Stomach (tissue), 9 donors: Measurements from ENCODE around the gene KCNIP4. TPM values are rescaled to one million over a fixed set of nuclear protein-coding genes. Genes with fewer than 3 reads are reported as not detected.

Source experiments
- DNase-seq, 2 donors: peaks; one replicate each; pipeline versions ENCODE4 v3.0.0 to v3.0.0-alpha.2; 2013 to 2019
- H3K27ac ChIP-seq, 5 donors: fragments of 200-600 bp in 4 of 5; sonication (generic) in 4 of 5; one replicate each; pipeline ENCODE4 v1.5.1; 2013 to 2019; ENCODE audit warnings: mild to moderate bottlenecking in 1 of 5, moderate library complexity in 1 of 5
- H3K27me3 ChIP-seq, 3 donors: fragments of 200-600 bp; sonication (generic); one replicate each; pipeline ENCODE4 v1.5.1; 2017 to 2019; ENCODE audit warnings: mixed run types in 1 of 3
- H3K36me3 ChIP-seq, 4 donors: fragments of 200-600 bp; sonication (generic); 1 replicate in 3 of 4; 2 replicates in 1 of 4; pipeline ENCODE4 v1.5.1; 2016 to 2019
- H3K4me1 ChIP-seq, 4 donors: fragments of 200-600 bp; sonication (generic); one replicate each; pipeline ENCODE4 v1.5.1; 2016 to 2019
- H3K4me3 ChIP-seq, 4 donors: fragments of 200-600 bp; sonication (generic) in 3 of 4; one replicate each; pipeline ENCODE4 v1.5.1; 2016 to 2019; ENCODE audit warnings: mild to moderate bottlenecking in 1 of 4
- H3K9me3 ChIP-seq, 4 donors: fragments of 200-600 bp; sonication (generic); one replicate each; pipeline ENCODE4 v1.5.1; 2016 to 2019
- EP300 ChIP-seq: sonication (generic); formaldehyde crosslinking; IDR thresholded peaks from one replicate; pipeline ENCODE4 v1.6.1; 2017; ENCODE audit warnings: antibody characterized with exemption
- POLR2A ChIP-seq, 4 donors: fragments of 450-650 bp; IDR thresholded peaks; one replicate each; pipeline ENCODE4 v1.6.1; 2016; ENCODE audit warnings: antibody characterized with exemption in 4 of 4, control low read depth in 2 of 4, mild to moderate bottlenecking in 1 of 4, moderate library complexity in 1 of 4
- POLR2AphosphoS5 ChIP-seq, 3 donors: sonication (generic); formaldehyde crosslinking; IDR thresholded peaks; one replicate each; pipeline ENCODE4 v1.6.1; 2016; ENCODE audit warnings: antibody characterized with exemption in 3 of 3
- WGBS, 5 donors: extraction: QIAGEN DNeasy Blood & Tissue Kit in 3 of 5; methylation state at CpG; one replicate each; pipeline versions ENCODE4 v1.1.5 to v1.1.7; 2013 to 2018; 5-methylcytosine and 5-hydroxymethylcytosine counted together
- intact Hi-C: fragments of 100-400 bp; cut with DNase I; formaldehyde crosslinking; loops from one replicate; pipeline ENCODE4 v1.15.1; 2023; ENCODE audit warnings: low total_unique reads
- polyA plus RNA-seq, 3 donors: library from polyadenylated mRNA; stranded (reverse); fragments of 200-250 nt; gene quantifications; one replicate each; pipeline ENCODE4 v1.2.3, GENCODE V29; 2013
- total RNA-seq, 5 donors: library from RNA; depleted of rRNA; stranded (reverse); fragments of >200 nt; gene quantifications; one replicate each; pipeline versions ENCODE4 v1.1.0 to v1.2.3, GENCODE V29; 2014 to 2016
- TF ChIP-seq, protein P1 (sequence below), 7 experiments: fragments of 450-650 bp in 4 of 7; fragments of 200-600 bp in 3 of 7; sonication (generic) in 3 of 7; IDR thresholded peaks; one replicate each; pipeline ENCODE4 v1.5.1; 2016 to 2019; ENCODE audit warnings: antibody characterized with exemption in 7 of 7, control low read depth in 2 of 7, mild to moderate bottlenecking in 1 of 7
- donor health status: healthy with polysubstance abuse.
- donor health status: Bipolar disorder and iron deficiency.
- donor health status: healthy.

KCNIP4 gene
- total and polyA plus RNA-seq, 8 donors: 0.23 to 1.8 (median 1.3) TPM; not detected in 4

DNA sequence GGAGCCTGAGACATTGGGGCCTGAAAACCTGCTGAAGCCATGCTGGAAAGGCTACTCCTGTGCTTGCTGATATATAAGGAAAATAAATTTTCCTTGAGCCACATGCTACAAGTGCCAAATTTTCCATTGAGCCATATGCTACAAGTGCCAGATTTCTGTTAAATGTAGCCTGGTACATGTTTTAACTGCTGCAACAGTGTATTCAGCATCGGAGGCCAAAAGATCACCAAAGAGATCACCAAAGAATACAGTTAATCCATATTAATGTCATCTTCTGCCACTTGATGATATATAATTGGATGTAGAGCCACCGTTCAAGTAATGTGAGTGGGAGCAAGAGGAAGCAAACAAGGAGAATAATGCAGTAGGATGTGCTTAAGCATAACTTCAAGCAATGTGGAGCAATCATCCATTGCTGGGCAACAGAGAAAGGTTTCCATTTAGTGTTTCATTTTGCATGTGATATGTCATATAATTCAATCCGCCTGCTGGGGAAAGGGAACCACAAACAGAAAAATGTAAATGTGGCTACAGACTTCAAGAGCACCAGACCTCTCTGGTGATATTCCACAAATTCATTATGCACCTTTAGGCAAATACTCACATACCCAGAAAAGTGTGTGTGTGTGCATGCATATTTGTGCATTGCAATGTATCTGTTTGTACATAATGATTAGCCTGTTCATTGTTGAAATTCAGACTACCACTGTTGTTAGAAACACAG is 295.9 kb downstream of the KCNIP4 start:
- intact Hi-C loops: no loop called here
- peak in 1 of 2 donors; percentile 44 for DNase-seq
- no peak overlapping the region for H3K27ac ChIP-seq
- WGBS, 5 donors: 61 to 86% (median 73%) methylated on average over 3 of the region's 3 CpGs
- H3K27me3 ChIP-seq: no peaks in the 10 kb centered on the region
- no peaks in the 10 kb centered on the region for H3K36me3 ChIP-seq
- peaks cover 0 to 6% (median 0%) of the 10 kb centered on the region in 4 donors for H3K4me1 ChIP-seq
- no peaks in the 10 kb centered on the region for H3K9me3 ChIP-seq
- TF ChIP-seq EP300 (no peak), POLR2AphosphoS5 (IDR thresholded peaks at IDR 0.05) (no peak), POLR2A (IDR thresholded peaks at IDR 0.05) (no peak)
- TF ChIP-seq, protein P1, sequence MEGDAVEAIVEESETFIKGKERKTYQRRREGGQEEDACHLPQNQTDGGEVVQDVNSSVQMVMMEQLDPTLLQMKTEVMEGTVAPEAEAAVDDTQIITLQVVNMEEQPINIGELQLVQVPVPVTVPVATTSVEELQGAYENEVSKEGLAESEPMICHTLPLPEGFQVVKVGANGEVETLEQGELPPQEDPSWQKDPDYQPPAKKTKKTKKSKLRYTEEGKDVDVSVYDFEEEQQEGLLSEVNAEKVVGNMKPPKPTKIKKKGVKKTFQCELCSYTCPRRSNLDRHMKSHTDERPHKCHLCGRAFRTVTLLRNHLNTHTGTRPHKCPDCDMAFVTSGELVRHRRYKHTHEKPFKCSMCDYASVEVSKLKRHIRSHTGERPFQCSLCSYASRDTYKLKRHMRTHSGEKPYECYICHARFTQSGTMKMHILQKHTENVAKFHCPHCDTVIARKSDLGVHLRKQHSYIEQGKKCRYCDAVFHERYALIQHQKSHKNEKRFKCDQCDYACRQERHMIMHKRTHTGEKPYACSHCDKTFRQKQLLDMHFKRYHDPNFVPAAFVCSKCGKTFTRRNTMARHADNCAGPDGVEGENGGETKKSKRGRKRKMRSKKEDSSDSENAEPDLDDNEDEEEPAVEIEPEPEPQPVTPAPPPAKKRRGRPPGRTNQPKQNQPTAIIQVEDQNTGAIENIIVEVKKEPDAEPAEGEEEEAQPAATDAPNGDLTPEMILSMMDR (IDR thresholded peaks at IDR 0.05): no peak
- H3K4me3 ChIP-seq: no peak overlapping the region

DNA sequence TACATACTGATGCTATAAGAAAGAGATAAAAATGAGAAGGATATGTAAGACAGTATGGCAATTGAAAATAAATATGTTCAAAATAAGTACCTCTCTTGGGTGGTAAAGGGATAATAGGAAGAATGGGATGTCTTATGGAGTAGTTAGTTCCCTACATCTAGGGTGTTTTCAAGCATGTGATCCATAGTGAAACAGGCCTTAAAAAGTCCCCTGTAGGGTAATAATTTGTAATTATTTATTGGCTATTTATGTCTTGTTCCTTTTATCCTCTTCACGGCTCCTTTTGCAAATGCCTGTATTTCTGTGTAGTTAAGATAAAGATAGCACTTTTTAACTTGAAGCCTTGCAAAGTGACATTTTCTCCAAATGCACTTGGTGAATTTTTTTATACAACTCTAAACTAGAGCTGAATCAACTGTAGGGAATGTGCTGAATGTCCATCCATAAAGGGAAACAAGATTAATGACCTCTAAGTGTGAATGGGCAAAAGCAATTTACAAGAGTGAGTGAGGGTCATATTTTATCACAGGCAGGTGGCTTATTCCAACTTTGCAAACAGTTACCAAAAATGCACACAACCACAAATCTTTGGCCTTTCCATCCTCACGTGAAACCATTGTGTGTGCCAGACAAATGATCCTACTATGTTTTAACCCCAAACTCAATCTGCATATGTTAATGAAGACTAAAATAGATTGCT is 299.0 kb downstream of the KCNIP4 start:
- Histone ChIP-seq H3K4me3 (no peak overlapping the region), H3K4me1 (peaks cover 0 to 6% (median 0%) of the 10 kb centered on the region in 4 donors), H3K27me3 (no peaks in the 10 kb centered on the region), H3K36me3 (no peaks in the 10 kb centered on the region), H3K27ac (no peak overlapping the region), H3K9me3 (no peaks in the 10 kb centered on the region)
- intact Hi-C loops: no loop called here
- 13 to 46% (median 28%) methylated on average over 2 of the region's 2 CpGs for WGBS, 5 donors
- TF ChIP-seq EP300 (no peak), POLR2A (IDR thresholded peaks at IDR 0.05) (no peak), POLR2AphosphoS5 (IDR thresholded peaks at IDR 0.05) (no peak)
- TF ChIP-seq, protein P1 (IDR thresholded peaks at IDR 0.05): no peak
- no peak for DNase-seq

DNA sequence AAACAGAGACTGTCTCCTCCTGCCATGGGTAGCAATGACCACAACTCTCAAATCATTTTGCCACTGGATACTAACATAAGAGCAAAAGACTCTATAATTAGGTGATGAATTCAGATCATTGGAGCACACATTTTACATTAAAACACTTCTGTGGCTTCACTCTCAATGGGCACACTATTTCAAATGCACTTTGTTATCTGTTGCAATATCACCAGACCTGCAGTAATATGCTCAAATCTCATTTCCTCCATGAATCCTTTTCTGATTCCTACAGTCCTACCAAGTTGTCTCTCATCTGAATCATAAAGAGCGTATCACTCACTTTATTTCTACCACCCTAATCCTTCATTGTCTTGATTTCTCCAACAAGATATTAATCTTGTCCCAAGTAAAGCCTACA is 302.8 kb downstream of the KCNIP4 start:
- no peak for DNase-seq
- Histone ChIP-seq H3K27ac (no peak overlapping the region), H3K9me3 (no peaks in the 10 kb centered on the region), H3K4me1 (no peaks in the 10 kb centered on the region), H3K27me3 (no peaks in the 10 kb centered on the region), H3K36me3 (no peaks in the 10 kb centered on the region), H3K4me3 (no peak overlapping the region)
- WGBS, 5 donors: 86 to 94% (median 90%) methylated on average over 1 of the region's 1 CpG
- TF ChIP-seq, protein P1 (IDR thresholded peaks at IDR 0.05): no peak
- TF ChIP-seq POLR2A (IDR thresholded peaks at IDR 0.05) (no peak), POLR2AphosphoS5 (IDR thresholded peaks at IDR 0.05) (no peak), EP300 (no peak)
- intact Hi-C loops: no loop called here

DNA sequence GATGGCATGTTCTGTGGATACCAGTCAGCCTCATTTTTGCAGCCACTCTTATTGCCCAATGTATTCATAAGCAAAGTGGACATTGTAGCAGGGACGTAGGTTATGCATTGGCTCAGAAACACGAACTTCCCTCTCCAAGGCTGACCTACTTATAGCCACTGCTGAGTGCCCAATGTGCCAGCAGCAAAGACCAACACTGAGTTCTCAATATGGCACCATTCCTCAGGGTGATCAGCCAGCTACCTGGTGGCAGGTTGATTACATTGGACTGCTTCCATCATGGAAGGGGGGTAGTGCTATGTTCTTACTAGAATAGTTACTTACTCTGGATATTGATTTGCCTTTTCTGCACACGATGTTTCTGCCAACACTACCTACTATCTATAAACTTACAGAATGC is 306.9 kb downstream of the KCNIP4 start:
- no peak overlapping the region for H3K4me3 ChIP-seq
- no peaks in the 10 kb centered on the region for H3K27me3 ChIP-seq
- H3K4me1 ChIP-seq: no peaks in the 10 kb centered on the region
- WGBS, 5 donors: 49 to 78% (median 72%) methylated on average over 3 of the region's 3 CpGs
- H3K9me3 ChIP-seq: no peaks in the 10 kb centered on the region
- intact Hi-C loops: no loop called here
- H3K27ac ChIP-seq: no peak overlapping the region
- no peak for DNase-seq
- H3K36me3 ChIP-seq: no peaks in the 10 kb centered on the region
- TF ChIP-seq POLR2A (IDR thresholded peaks at IDR 0.05) (no peak), POLR2AphosphoS5 (IDR thresholded peaks at IDR 0.05) (no peak)
